Stimulated activated CD4-positive, alpha-beta T cell treated with anti-CD3 and anti-CD28 coated beads, Interleukin-12 subunit alpha, Interleukin-12 subunit beta, amount 100 ng/mL, for 24 hours (primary cell): ENCODE results near the gene LEMD3.

Experiments
- DNase-seq, 2 experiments: peaks; one replicate each; pipeline ENCODE4 v3.0.0-alpha.2; 2020; ENCODE audit warnings: low read depth in 2 of 2

LEMD3 gene

DNA sequence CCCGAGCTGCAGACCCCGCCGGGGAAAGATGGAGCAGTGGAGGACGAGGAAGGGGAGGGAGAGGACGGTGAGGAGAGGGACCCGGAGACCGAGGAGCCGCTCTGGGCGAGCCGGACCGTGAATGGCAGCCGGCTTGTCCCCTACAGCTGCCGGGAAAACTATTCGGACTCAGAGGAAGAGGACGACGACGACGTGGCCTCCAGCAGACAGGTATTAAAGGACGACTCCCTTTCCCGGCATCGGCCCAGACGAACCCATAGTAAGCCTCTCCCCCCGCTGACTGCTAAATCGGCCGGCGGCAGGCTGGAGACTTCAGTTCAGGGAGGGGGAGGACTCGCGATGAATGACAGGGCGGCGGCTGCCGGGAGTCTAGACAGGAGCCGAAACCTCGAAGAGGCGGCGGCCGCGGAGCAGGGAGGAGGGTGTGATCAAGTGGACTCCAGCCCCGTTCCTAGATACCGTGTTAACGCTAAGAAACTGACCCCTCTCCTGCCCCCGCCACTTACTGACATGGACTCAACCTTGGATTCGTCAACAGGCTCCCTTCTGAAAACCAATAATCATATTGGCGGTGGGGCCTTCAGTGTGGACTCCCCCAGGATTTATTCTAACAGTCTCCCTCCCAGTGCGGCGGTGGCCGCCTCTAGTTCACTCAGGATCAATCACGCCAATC, 962 bp downstream of the LEMD3 start:
- DNase-seq, result peak; percentile 33 to 52

DNA sequence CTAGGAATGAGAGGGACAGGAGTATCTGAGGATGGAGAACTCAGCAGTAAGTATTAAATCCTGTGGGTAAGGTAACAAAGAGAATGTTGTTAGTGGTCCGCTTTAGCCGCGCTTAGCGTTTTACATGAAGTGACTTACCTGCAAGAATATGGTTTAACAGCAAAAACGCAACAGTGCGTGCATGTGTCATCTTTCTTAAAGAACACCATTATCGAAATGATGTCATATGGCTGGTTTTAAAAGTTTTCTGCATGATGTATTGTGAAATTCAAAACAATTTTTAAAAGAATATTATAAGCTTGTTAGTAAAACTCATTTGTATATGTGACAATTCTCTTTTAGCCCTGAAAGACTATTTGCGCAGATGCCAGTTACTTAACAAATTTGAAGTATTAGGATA, 1.7 kb downstream of the LEMD3 start:
- DNase-seq, result no peak

DNA sequence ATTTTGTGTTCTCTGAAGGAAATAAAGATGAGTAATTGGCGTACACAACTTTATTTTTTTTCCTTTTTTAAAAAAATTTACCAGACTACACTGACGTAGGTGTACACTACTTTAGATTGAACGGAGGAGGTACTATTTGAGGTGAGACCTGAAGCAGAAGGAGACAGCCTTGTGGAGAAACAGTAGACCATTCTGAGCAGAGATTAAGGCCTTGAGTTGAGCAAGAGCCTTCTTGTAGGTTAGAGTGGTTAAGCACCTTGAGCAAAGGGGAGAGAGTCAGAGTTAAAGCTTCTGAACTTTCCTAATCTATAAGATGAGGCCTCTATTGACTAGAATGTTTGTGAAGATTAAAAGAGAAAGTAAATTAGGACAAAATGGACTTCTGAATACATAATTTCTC, 2.5 kb downstream of the LEMD3 start:
- no peak for DNase-seq

DNA sequence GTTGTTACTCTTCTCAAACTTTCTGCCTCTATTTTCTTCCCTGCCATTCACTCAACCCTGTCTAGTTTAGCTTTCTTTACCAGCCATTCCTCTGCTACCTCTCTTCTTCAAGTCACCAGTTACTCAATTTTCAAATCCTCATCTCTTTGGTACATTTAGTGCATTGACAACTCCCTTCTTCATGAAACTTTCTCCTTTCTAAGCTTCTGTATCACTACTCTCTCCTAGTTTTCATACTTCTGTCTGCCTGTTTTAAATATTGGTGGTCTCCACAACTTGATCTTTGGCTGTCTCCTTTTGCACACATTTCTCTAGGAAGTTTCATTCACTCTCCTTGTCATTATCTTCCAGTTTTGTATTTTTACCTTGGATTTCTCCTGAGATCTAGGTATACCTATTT, 6.0 kb downstream of the LEMD3 start:
- no peak for DNase-seq

DNA sequence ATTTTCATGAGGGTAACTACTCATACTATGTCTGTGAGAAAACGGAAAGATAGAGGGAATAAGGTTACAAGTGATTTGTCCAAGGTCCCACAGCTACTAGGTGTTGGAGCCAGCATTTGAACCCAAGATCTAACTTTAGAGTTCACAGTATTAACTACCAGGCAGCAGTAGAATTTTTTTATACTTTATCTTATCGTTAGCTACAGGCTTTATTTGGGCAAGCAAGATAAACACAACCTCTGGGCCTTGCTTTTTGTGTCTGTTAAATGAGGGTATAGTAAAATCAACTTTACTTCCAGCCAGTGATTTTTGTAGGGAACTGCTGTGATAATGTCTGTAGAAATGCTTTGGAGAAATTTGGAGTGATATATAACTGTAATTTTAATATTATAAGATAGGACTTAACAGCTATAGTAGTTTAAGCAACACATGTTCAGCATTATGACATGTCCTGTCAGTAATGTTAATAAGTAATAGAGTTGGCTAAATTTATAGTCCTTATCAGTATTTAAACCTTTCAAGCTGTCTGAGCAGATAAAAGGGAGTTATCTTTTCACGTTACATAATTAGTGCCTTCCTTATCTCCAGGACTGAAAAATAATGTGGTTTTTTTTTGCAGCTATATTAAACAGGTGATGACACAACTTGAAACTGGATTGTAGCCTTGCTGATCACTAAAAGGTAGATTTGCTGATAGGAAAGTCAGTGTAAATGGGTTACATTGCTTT, 12.8 kb downstream of the LEMD3 start:
- no peak for DNase-seq

DNA sequence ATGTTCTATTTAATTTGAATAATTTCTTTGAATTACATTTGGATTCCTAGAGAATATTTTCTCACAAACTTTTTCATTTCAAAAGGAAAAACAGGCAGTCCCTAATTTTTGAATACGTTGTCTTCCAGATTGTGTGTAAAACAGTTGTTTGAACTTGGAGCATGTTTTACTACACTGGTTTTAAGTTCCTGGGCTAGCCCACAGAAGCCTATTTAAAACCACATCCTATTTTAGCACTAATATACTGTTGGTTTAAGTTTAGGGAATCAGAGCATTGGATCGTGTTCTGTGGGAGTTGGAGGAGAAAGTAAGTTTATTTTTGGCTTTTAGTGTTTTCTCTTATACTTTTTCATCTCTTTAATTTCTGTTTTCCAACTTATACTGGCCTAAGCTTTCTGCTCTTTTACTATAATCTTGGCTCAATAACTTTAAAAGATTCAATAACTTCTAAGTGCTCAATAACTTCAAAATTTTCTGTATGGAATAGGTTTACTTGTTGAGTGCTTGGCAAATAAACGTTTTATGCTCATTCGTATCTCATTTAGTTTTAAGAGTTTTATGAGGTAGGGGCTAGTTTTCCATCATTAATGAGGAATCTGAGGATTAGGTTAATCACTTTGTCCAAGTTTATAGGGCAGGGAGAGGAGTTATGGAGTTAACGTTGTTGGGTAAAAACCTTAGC, 14.9 kb downstream of the LEMD3 start:
- DNase-seq, result no peak

DNA sequence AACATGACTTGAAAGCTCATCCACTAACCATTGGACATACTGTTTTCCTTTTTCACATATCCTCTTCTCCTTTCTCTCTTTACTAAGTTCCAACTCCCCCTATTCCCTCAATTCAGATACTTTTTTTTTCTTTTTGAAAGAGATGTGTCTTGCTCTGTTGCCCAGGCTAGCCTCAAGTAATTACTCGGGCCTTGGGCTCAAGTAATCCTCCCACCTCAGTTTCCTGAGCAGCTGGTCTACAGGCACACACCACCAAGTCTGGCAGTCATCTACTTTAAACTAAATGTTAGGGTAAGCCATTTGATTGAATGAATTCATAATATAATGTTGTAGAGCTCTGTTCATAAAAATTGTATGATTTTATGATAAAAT, 15.5 kb downstream of the LEMD3 start:
- DNase-seq, result no peak

DNA sequence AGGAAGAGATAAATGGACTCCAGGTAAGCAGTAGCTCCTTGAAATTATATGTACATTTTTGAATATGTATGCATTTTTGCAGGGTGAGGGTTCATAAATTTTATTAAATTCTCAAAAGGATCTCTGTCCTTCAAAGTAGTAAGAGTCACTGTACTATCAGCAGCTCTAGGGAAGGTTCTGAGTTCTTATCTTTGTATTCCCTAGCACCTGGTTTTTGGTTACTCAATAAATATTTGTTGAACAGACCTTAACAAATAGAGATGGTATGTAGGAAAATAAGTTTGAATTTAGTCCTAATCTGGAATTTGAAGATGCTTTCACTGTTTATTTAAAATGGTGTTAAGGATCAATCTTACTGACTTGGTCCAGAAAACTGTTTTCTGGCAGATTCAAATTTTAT, 18.3 kb downstream of the LEMD3 start:
- DNase-seq, result no peak

DNA sequence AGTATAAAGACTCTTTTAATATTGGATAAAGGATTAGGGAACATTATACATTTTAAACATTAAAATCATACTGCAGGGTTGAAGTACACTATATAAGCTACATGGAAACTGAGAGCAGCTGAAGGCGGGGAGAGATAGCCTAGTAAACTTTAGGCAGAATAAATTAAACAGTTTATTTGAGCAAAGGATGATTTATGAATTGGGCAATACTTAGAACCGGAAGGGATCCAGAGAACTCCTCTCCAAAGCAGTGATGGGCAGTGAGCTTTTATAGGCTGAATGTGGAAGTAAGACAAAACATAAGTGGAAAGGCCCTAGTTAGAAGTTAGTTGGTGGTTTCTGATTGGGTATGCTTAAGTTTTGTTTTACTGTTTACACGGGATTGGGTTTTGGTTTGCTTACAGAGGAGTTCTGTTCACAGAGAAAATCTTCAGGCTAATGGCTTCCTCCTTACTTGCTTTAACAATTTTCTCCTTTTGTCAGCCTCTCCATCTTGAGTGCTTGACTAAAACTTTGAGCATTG, 18.9 kb downstream of the LEMD3 start:
- no peak for DNase-seq

DNA sequence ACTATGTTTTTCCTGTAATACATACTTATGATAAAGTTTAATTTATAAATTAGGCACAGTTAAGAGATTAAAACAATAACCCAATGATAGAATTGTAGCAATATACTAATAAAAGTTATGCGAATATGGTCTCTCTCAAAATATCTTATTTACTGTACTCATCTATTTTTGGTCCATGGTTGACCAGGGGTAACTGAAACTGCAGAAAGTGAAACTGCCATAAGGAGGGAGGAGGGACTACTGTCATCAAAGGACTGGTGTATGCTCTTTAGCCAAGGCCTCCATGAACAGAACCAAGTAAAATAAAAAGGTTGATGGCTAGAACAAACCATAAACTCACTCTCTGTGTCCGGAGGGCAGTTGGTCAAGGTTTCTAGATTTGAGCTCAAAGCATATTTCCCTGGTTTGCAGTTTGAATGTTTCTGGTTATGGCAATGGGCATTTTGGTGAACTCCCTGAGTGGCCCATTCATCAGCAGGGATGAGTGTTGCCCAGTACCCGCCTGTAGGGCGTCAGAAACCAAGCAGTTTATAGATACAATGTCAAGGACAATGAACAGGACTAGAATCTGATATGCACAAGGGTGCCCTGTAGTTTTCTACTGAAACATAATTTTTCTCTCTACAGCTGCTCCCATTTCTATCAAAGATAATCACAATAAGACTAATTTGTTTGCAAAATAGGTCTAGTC, 19.8 kb downstream of the LEMD3 start:
- DNase-seq, result no peak

DNA sequence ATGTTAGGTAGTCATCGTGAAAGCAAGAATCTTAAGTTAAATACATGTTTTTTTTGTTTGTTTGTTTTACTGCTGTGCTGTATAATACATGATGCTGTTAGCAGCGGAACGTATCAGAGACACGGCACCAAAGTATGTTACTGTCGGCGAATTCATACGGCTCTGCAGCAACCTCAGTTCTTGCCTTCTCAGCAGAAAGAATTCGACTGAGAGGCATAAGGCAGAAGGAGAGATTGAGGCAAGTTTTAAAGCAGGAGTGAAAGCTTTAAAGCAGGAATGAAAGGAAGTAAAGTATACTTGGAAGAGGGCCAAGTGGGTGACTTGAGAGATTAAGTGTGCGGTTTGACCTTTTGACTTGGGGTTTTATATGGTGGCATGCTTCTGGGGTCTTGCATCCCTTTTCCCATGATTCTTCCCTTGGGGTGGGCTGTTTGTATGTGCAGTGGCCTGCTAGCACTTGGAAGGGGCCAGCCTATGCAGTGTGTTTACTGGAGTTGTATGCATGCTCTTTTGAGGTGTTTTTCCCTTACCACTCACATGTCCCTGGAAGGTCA, 23.7 kb downstream of the LEMD3 start:
- no peak for DNase-seq

DNA sequence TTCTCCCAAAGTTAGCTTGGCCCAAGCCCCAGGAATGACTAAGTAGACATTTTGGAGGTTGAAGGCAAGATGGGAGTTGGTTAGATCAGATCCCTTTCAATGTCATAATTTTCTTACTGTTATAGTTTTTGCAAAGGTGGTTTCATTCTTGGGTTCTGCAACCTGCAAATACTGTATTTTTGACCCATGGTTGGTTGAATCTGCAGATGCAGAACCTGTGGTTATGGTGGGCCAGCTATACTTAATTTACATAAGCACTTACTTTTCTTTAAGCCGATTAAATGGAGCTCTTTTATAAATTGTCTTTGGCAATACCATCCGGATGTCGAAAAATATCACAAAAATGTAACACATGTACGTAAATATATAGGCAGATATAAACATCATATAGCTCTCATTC, 25.6 kb downstream of the LEMD3 start:
- no peak for DNase-seq

DNA sequence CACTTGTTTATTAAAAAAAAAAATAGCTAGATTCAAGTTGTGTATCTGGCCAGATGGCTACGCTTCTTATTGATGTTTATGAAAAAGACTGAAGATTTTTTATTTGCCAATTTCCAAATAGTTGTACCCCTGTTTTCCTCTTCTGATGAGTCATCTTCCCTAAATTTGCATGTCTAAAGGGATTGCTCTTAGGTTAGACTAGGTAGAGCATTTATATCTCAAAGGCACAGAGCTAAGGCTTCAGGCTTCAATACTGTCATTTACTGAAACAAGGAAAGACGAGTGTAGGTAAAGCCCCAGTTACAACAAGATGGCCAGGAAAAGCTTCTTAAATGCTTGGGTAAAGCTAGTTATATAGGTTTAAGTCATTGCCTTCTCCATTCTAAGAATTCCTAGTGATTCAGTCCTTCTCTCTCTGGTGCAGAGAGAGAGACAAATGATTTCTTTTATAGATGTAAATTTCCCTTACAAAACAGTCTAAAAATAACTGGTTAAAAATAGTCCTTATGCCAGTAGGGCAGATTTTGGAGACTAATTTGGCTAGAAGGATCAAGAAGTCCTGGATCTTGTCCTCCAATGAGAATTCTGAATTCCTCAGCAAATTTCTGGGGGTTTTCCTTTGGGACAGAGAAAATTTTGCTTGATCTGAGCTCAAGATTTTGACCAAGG, 26.1 kb downstream of the LEMD3 start:
- no peak for DNase-seq

DNA sequence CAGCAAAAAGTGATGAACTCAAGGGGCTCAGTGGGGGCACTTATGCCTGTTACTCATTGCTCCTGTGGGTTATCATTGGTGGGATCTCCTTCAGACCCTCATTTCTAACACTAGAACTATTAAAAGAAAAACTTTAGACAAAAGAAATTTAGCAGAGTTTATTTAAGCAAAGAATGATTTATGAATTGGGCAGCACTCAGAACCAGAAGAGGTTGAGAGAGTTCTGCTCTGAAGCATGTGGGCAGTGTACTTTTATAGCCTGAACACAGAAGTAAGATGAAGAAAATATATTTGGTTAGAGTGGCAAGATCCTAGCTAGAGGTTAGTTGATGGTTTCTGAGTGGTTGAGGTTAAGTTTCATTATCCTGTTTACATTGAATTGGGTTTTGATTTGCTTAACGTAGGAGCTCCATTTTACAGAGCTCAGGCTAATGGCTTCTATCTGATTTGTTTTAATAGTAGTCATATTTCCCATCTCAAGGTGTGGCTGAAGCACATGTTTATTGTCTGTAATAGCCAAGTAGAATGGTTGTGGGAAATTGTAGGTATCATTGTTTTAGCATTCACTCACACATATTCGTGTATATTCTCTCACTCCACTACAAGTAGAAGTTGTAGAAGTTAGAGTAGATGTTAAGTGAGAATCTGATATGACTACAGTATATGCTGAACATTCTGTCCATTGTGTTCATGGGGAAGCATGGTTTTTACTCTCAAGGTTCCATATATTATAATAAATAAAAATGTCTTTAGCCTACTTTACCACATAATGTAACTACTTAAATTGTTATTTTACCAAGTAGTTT, 27.6 kb downstream of the LEMD3 start:
- no peak for DNase-seq

DNA sequence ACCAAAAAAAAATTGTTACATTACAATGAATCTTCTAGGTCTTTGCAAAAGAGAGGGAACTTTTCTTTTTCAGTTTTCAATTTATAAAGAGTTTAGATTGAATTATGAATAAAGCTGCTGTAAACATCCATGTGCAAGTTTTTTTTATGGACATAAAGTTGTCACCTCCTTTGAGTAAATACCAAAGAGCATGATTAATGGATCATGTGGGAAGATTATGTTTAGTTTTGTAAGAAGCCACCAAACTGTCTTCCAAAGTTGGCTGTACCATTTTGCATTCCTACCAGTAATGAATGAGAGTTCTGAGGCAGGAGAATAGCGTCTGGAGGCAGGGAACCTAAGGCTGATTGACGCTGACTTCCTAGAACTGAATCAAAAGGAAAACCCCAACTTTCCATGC, 30.2 kb downstream of the LEMD3 start:
- DNase-seq, result no peak

DNA sequence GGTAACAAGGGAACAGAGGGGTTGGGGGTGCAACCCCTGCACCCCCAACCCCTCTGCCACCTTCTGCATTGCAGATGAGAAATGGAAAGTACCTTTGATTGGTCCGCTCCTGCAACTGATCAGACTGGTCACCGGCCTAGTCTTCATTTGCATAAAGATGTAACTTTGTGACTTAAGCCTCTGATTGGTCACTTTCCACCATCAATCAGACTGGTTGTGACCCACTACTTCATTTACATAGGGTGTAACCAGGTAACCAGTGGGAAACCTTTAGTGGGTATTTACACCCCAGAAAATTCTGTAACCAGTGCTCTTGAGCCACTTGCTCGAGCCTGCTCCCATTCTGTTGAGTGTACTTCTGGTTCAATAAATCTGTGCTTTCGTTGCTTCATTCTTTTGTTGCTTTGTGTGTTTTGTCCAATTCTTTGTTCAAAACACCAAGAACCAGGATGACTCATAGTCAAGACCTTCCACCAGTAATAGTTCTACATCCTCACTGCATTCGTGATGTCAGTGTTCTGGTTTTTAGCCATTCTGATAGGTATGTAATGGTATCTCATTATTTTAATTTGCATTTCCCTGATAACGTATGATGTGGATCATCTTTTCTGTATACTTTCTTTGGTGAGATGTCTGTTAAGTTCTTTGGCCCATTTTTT, 30.8 kb downstream of the LEMD3 start:
- DNase-seq, result no peak

DNA sequence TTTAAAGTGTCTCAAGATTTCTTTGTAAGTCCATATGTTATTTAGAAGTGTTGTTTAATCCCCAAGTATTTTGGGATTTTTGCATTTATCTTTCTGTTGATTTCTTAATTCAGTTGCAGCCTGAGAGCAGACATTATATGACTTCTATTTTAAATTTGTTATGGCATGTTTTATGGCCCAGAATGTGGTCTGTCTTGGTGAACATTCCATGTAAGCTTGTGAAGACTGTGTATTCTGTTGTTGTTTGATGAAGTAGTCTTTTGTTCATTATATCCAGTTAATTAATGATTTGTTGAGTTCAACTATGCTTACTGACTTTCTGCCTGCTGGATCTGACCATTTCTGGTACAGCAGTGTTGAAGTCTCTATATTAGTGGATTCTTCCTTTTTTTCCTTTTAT, 34.0 kb downstream of the LEMD3 start:
- no peak for DNase-seq

DNA sequence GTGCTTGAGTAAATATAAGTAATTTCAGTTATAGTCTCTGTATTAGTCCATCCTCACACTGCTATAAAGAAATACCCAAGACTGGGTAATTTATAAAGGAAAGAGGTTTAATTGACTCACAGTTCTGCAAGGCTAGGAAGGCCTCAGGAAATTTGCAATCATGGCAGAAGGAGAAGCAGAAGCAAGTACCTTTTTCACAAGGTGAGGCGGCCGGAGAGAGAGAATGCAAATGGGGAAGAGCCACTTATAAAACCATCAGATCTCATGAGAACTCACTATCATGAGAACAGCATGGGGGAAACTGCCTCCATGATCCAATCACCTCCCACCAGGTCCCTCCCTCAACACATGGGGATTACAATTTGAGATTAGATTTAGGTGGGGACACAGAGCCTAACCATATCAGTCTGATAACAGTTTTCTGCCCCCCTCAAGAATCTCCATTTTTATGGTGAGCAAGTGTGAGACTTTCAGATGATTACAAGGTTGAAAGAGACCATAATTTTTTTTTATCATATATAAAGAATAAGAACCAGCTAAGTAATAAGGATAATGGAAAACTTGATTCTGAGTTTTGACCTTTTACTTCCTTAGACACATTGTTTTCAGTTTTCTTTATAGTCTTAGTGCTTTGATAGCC, 35.6 kb downstream of the LEMD3 start:
- no peak for DNase-seq

DNA sequence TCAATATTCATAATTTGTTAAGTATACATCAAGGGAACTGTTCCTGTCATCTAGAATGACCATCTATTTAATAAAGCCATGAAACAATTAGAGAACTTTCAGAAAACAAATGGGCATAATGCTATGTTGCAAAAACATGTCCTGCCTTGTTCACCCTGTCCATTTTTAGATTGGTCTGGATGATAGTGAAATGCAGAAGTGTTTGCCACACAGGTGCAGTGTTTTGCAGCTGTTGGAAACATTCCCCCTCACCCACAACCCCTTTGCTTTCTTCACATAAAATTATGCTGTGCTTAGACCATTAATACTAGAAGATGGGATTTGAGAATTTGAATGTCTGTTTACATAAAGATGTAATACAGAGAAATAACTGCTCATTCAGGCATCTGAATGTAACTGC, 36.5 kb downstream of the LEMD3 start:
- DNase-seq, result no peak

DNA sequence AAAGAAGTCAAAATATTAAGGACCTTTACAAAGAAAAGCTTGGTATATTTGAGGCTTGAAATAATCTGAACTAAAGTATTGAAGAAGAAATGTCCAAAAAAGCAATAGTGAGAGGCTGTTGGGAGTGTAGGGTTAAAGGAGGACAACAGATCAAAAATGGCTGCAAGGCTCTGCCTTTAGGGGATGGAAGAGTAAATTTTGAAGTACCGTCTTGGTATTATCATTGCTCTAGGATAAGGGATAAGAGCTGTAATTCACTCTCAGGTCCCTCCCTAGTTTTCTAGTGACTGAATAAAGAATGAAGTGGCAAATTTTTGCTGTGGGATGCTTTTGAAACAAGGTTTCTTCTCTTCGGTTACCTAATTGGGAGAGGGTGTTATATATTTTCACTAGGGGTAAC, 38.7 kb downstream of the LEMD3 start:
- DNase-seq, result no peak
